Ureter (tissue), 1 donor: Measurements from ENCODE around the gene TVP23C. TPM values are rescaled to one million over a fixed set of nuclear protein-coding genes. Genes with fewer than 3 reads are reported as not detected.
A peak's percentile ranks its signal among the peaks of the same experiment; 100 is the strongest.
"Not testable (repeated sequence)": the region's sequence is repeated elsewhere in the genome, so short reads cannot be mapped to it uniquely, and the experiment has no call there.

Experiments used
- DNase-seq: peaks from one replicate; pipeline ENCODE4 v3.0.0-alpha.2; 2020; ENCODE audit warnings: low spot score
- total RNA-seq: library from RNA; stranded (reverse); gene quantifications from one replicate; pipeline ENCODE4 v1.2.4, GENCODE V29; 2023
- donor health status: DM: yes; HTN: yes; CAD: no.

TVP23C gene
- total RNA-seq, result 39.3 TPM

- DNase-seq, result peak; percentile 75
Observed at GRCh38 chr17:15563375-15563857, at the start of gene TVP23C. TSS of gene TVP23C (minus strand) at chr17:15563483. CDS start at chr17:15563448, 35 bp downstream.

- DNase-seq, result not testable (repeated sequence)
Observed at GRCh38 chr17:15592960-15593359, 29.7 kb upstream of the TVP23C start.

- DNase-seq, result not testable (repeated sequence)
Observed at GRCh38 chr17:15591986-15592385, 28.7 kb upstream of the TVP23C start.

GRCh38 chr17:15590844-15591243 lies 27.6 kb upstream of the TVP23C start:
- not testable (repeated sequence) for DNase-seq

GRCh38 chr17:15589544-15590536 lies 26.6 kb upstream of the TVP23C start:
- not testable (repeated sequence) for DNase-seq

GRCh38 chr17:15588017-15588416 lies 24.7 kb upstream of the TVP23C start:
- not testable (repeated sequence) for DNase-seq

- DNase-seq, result not testable (repeated sequence)
Observed at GRCh38 chr17:15583313-15583712, 20.0 kb upstream of the TVP23C start.

GRCh38 chr17:15581462-15581861 lies 18.2 kb upstream of the TVP23C start:
- not testable (repeated sequence) for DNase-seq

GRCh38 chr17:15576848-15577247 lies 13.6 kb upstream of the TVP23C start:
- not testable (repeated sequence) for DNase-seq

GRCh38 chr17:15574660-15575059 lies 11.4 kb upstream of the TVP23C start:
- not testable (repeated sequence) for DNase-seq

GRCh38 chr17:15573870-15574269 lies 10.6 kb upstream of the TVP23C start:
- not testable (repeated sequence) for DNase-seq

- not testable (repeated sequence) for DNase-seq
Observed at GRCh38 chr17:15562613-15563374, 489 bp downstream of the TVP23C start.

GRCh38 chr17:15561439-15561838 lies 1.8 kb downstream of the TVP23C start:
- not testable (repeated sequence) for DNase-seq

- DNase-seq, result not testable (repeated sequence)
Observed at GRCh38 chr17:15558403-15559105, 4.7 kb downstream of the TVP23C start.

- not testable (repeated sequence) for DNase-seq
Observed at GRCh38 chr17:15557334-15557832, 5.9 kb downstream of the TVP23C start.

GRCh38 chr17:15552932-15553331 lies 10.4 kb downstream of the TVP23C start:
- not testable (repeated sequence) for DNase-seq

- DNase-seq, result not testable (repeated sequence)
Observed at GRCh38 chr17:15549552-15549951, 13.7 kb downstream of the TVP23C start.

- DNase-seq, result not testable (repeated sequence)
Observed at GRCh38 chr17:15546604-15547003, 16.7 kb downstream of the TVP23C start.

GRCh38 chr17:15540371-15541219 lies 22.7 kb downstream of the TVP23C start:
- not testable (repeated sequence) for DNase-seq

- not testable (repeated sequence) for DNase-seq
Observed at GRCh38 chr17:15533122-15533521, 30.2 kb downstream of the TVP23C start.
